Right lobe of liver (tissue), 6 donors: ENCODE data around the gene MEAK7. TPM values are rescaled to one million over a fixed set of nuclear protein-coding genes. Genes with fewer than 3 reads are reported as not detected.

Experiments
- ATAC-seq, 4 donors: fragments of 200-7000 bp; cut with Tn5 transposase; one replicate each; pipeline ENCODE4 v1.9.1; 2020; ENCODE audit warnings: mild to moderate bottlenecking in 4 of 4, moderate library complexity in 4 of 4
- DNase-seq, 3 donors: peaks; one replicate each; pipeline ENCODE4 v3.0.0-alpha.2; 2020
- H3K27ac ChIP-seq, 3 donors: fragments of 200-600 bp; one replicate each; pipeline ENCODE4 v1.8.0; 2022
- H3K27me3 ChIP-seq, 2 donors: fragments of 200-600 bp; one replicate each; pipeline ENCODE4 v1.8.0; 2022
- H3K36me3 ChIP-seq, 4 donors: fragments of 200-600 bp; sonication (generic) in 1 of 4; one replicate each; pipeline versions ENCODE4 v1.5.1 to v1.8.0; 2017 to 2022; ENCODE audit warnings: control low read depth in 1 of 4
- H3K4me1 ChIP-seq, 4 donors: fragments of 200-600 bp; sonication (generic) in 1 of 4; one replicate each; pipeline versions ENCODE4 v1.5.1 to v1.8.0; 2017 to 2022; ENCODE audit warnings: control low read depth in 1 of 4
- H3K4me3 ChIP-seq, 3 donors: fragments of 200-600 bp; one replicate each; pipeline ENCODE4 v1.8.0; 2022
- H3K9me3 ChIP-seq, 4 donors: fragments of 200-600 bp; sonication (generic) in 1 of 4; one replicate each; pipeline versions ENCODE4 v1.5.1 to v1.8.0; 2017 to 2022; ENCODE audit warnings: control low read depth in 1 of 4
- CTCF ChIP-seq, 4 donors: fragments of 200-600 bp in 3 of 4; fragments of 450-650 bp in 1 of 4; IDR thresholded peaks; one replicate each; pipeline versions ENCODE4 v1.5.1 to v1.8.0; 2016 to 2022; ENCODE audit warnings: antibody characterized with exemption in 4 of 4, mild to moderate bottlenecking in 2 of 4
- POLR2A ChIP-seq: fragments of 450-650 bp; IDR thresholded peaks from one replicate; pipeline ENCODE4 v1.6.1; 2017; ENCODE audit warnings: antibody characterized with exemption, mild to moderate bottlenecking
- WGBS: methylation state at CpG from one replicate; pipeline ENCODE4 v1.1.6; 2018; ENCODE audit warnings: low coverage, low lambda C conversion rate; ENCODE audit not compliant: insufficient coverage; ENCODE audit errors: missing lambda C conversion rate; 5-methylcytosine and 5-hydroxymethylcytosine counted together
- intact Hi-C, 2 donors: fragments of 100-400 bp; cut with DNase I; formaldehyde crosslinking; loops; one replicate each; pipeline versions ENCODE4 v1.11.2 to v1.14.1; 2022
- total RNA-seq, 6 experiments: library from RNA; depleted of rRNA in 2 of 6; stranded (reverse); fragments of >200 nt in 2 of 6; fragmentation: NEBNext Ultra II Directional in 3 of 6; extraction: Animal tissue kit (Norgen Biotek cat#: 25700) in 3 of 6; gene quantifications; one replicate each; pipeline versions ENCODE4 v1.1.0 to v1.2.4, GENCODE V29; 2016 to 2023
- donor health status: DM: no; HTN: yes; CAD: no.
- donor health status: DM: no; HTN: no; CAD: no.
- donor health status: DM: no; HTN: no; CAD: no.
- donor health status: DM: no; HTN: yes; CAD: no.
- donor health status: DM: no; HTN: yes; CAD: no.

The MEAK7 gene
- total RNA-seq, 6 experiments from 2014 or later: 2.9 to 5.2 (median 3.4) TPM

GRCh38 chr16:84495506-84495905, 9.0 kb downstream of the MEAK7 start:
- ATAC-seq: no peak
- H3K9me3 ChIP-seq: no peaks in the 10 kb centered on the region
- intact Hi-C loops: no loop called here
- H3K27me3 ChIP-seq: no peaks in the 10 kb centered on the region
- no peak for TF ChIP-seq POLR2A
- TF ChIP-seq CTCF (IDR thresholded peaks at IDR 0.05): no peak
- no peak overlapping the region for H3K27ac ChIP-seq
- no peaks in the 10 kb centered on the region for H3K4me1 ChIP-seq
- H3K4me3 ChIP-seq: no peak overlapping the region
- 95% methylated on average over 11 of the region's 11 CpGs for WGBS
- peak in 1 of 3 donors; percentile 14 for DNase-seq
- no peaks in the 10 kb centered on the region for H3K36me3 ChIP-seq

- H3K36me3 ChIP-seq: no peaks in the 10 kb centered on the region
- peak in 1 of 3 donors; percentile 37 for DNase-seq
- H3K27ac ChIP-seq: no peak overlapping the region
- WGBS: 85% methylated on average over 5 of the region's 8 CpGs
- TF ChIP-seq POLR2A (no peak), CTCF (IDR thresholded peaks at IDR 0.05) (no peak)
- no peaks in the 10 kb centered on the region for H3K9me3 ChIP-seq
- H3K4me1 ChIP-seq: no peaks in the 10 kb centered on the region
- ATAC-seq: no peak
- H3K4me3 ChIP-seq: no peak overlapping the region
- intact Hi-C loops: no loop called here
- no peaks in the 10 kb centered on the region for H3K27me3 ChIP-seq
Measured at GRCh38 chr16:84489131-84489530, 15.3 kb downstream of the MEAK7 start.

GRCh38 chr16:84487358-84487757, 17.1 kb downstream of the MEAK7 start:
- ATAC-seq (no peak), DNase-seq (peak in 1 of 3 donors; percentile 23)
- Histone ChIP-seq H3K36me3 (no peaks in the 10 kb centered on the region), H3K4me1 (no peaks in the 10 kb centered on the region), H3K27ac (no peak overlapping the region), H3K9me3 (no peaks in the 10 kb centered on the region), H3K27me3 (no peaks in the 10 kb centered on the region), H3K4me3 (no peak overlapping the region)
- intact Hi-C loops: no loop called here
- TF ChIP-seq POLR2A (no peak), CTCF (IDR thresholded peaks at IDR 0.05) (no peak)
- WGBS: 87% methylated on average over 6 of the region's 8 CpGs

GRCh38 chr16:84486551-84487235, 17.8 kb downstream of the MEAK7 start:
- intact Hi-C loops: no loop called here
- no peak for TF ChIP-seq POLR2A
- TF ChIP-seq CTCF (IDR thresholded peaks at IDR 0.05): no peak
- no peak for ATAC-seq

More at GRCh38 chr16:84486551-84487235, 17.8 kb downstream of the MEAK7 start:
- Histone ChIP-seq H3K4me3 (no peak overlapping the region), H3K36me3 (no peaks in the 10 kb centered on the region), H3K9me3 (no peaks in the 10 kb centered on the region), H3K27ac (no peak overlapping the region), H3K4me1 (no peaks in the 10 kb centered on the region), H3K27me3 (no peaks in the 10 kb centered on the region)
- WGBS: 90% methylated on average over 11 of the region's 17 CpGs
- DNase-seq: peak in 1 of 3 donors; percentile 35
